HCT116 (cell line): ENCODE measurements around the gene KANK4.

Source experiments
- CTCF ChIP-seq, 3 experiments: fragments of 200-600 bp in 1 of 3; sonication (generic) in 1 of 3; IDR thresholded peaks in 2 of 3; conservative IDR thresholded peaks in 1 of 3; 2 replicates each; pipeline ENCODE4 v1.5.1; 2012 to 2017; ENCODE audit warnings: low read depth in 2 of 3, low read length in 2 of 3, antibody characterized with exemption in 1 of 3, borderline replicate concordance in 1 of 3, control low read depth in 1 of 3, mild to moderate bottlenecking in 1 of 3, mixed read lengths in 1 of 3, mixed run types in 1 of 3, moderate library complexity in 1 of 3; ENCODE audit not compliant: insufficient read depth in 1 of 3
- EZH2 ChIP-seq: fragments of 200-600 bp; sonication (generic); IDR thresholded peaks from 2 replicates; pipeline ENCODE4 v1.6.1; 2017; ENCODE audit warnings: antibody characterized with exemption, mixed run types
- POLR2A ChIP-seq: IDR thresholded peaks from 2 replicates; pipeline ENCODE4 v1.7.0; 2011; ENCODE audit warnings: borderline replicate concordance; ENCODE audit not compliant: insufficient read depth, insufficient read length; ENCODE audit errors: extremely low read depth

- TF ChIP-seq CTCF (IDR thresholded peaks at IDR 0.05 in 2 of 3, conservative IDR thresholded peaks at IDR 0.05 in 1 of 3; ENCODE audit: borderline replicate concordance in 1 of 3, insufficient read depth in 1 of 3, low read depth in 2 of 3, low read length in 2 of 3) (no peak), EZH2 (no peak), POLR2A (no peak)
Measured at GRCh38 chr1:62269439-62269838, 49.8 kb downstream of the KANK4 start.
